Fibroblast of villous mesenchyme (primary cell): ENCODE data around the gene SH3BGRL. TPM values are rescaled to one million over a fixed set of nuclear protein-coding genes. Genes with fewer than 3 reads are reported as not detected.

ENCODE experiments used
- DNase-seq: peaks from one replicate; pipeline ENCODE4 v3.0.0-alpha.2; 2010; ENCODE audit warnings: low read depth
- H3K4me3 ChIP-seq: 2 replicates; pipeline ENCODE4 v1.5.1; 2011; ENCODE audit warnings: low read depth, mild to moderate bottlenecking, low read length
- CTCF ChIP-seq: IDR thresholded peaks from 2 replicates; pipeline ENCODE4 v1.5.1; 2012; ENCODE audit warnings: low read depth, mild to moderate bottlenecking, low read length; ENCODE audit not compliant: insufficient read depth
- total RNA-seq: library from RNA; depleted of rRNA; stranded (reverse); fragments of >200 nt; gene quantifications from 2 replicates; pipeline ENCODE4 v1.2.3, GENCODE V29; 2012

SH3BGRL gene
- total RNA-seq, 1 donor, result 74.7 TPM

GRCh38 chrX:81202456-81202819, 536 bp downstream of the SH3BGRL start:
- no peak for DNase-seq
- no peak for TF ChIP-seq CTCF
- H3K4me3 ChIP-seq, result peak overlapping the region; percentile 70

GRCh38 chrX:81202943-81203342, 1.0 kb downstream of the SH3BGRL start:
- no peak for DNase-seq
- peak overlapping the region; percentile 70 for H3K4me3 ChIP-seq
- no peak for TF ChIP-seq CTCF

- no peak for TF ChIP-seq CTCF
- DNase-seq, result no peak
- H3K4me3 ChIP-seq, result no peak overlapping the region
Observed at GRCh38 chrX:81205551-81205950, 3.6 kb downstream of the SH3BGRL start.

GRCh38 chrX:81206476-81206875, 4.6 kb downstream of the SH3BGRL start:
- DNase-seq, result no peak
- no peak overlapping the region for H3K4me3 ChIP-seq
- no peak for TF ChIP-seq CTCF

GRCh38 chrX:81208916-81209315, 7.0 kb downstream of the SH3BGRL start:
- TF ChIP-seq CTCF, result no peak
- DNase-seq, result no peak
- no peak overlapping the region for H3K4me3 ChIP-seq

GRCh38 chrX:81215685-81216084, 13.8 kb downstream of the SH3BGRL start:
- TF ChIP-seq CTCF, result no peak
- H3K4me3 ChIP-seq, result no peak overlapping the region
- DNase-seq, result no peak

- DNase-seq, result no peak
- no peak for TF ChIP-seq CTCF
- no peak overlapping the region for H3K4me3 ChIP-seq
Observed at GRCh38 chrX:81229229-81229628, 27.3 kb downstream of the SH3BGRL start.
